ENCODE measurements around the gene MAP2K1.
A peak's percentile ranks its signal among the peaks of the same experiment; 100 is the strongest.

The MAP2K1 gene

DNA sequence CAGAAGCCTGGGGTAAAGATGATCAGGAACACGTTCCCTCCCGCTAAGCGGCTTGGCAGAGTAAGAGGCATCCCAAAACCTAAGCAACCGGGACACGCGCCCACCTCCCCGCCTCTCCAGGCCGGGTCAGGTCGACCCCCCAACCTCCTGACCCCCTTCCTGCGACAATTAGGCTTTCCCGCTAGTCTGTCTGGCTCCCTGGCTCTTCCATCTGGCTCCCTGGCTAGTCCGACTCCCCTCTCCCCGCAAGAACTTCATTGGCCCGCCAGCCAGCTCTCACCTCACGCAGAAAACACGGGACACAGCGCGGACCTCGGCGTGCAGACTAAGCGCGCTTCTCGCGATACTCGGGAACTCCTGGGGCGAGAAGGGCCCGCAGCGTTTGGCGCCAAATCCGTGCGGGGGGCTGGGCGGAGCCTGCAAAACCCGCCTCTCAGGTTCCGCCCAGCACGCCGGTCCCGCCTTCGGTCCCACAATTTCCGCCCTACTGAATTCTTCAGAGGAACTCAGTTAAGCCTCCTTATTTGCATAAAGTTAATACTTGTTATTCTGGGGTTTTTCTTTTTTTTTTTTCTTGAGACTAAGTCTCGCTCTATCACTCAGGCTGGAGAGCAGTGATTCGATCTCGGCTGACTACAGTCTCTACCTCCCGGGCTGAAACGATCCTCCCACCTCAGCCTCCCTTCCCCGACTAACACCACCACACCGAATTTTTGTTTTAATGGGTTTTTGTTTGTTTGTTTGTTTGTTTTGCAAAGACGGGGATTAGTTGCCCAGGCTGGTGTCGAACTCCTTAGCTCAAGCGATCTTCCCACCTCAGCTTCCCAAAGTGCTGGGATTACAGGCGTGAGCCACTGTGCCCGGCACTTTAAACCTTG lies 30.1 kb upstream of the MAP2K1 start, which contains the start of gene TIPIN (continued):
- TF ChIP-seq BCL6B (tag by site-specific recombination; IDR thresholded peaks at IDR 0.05) (no peak), ZNF585B (tag by site-specific recombination; IDR thresholded peaks at IDR 0.05) (no peak), PRDM4 (tag by site-specific recombination; IDR thresholded peaks at IDR 0.05) (0 out of 2 replicates have a peak, but pooled peaks have one; percentile 25), SP2 (tag by site-specific recombination; IDR thresholded peaks at IDR 0.05) (peak; percentile 97), CTCF (tag by site-specific recombination; IDR thresholded peaks at IDR 0.05) (no peak), ZNF341 (tag by site-specific recombination; IDR thresholded peaks at IDR 0.05; ENCODE audit: low read depth) (peak; percentile 100), ZNF791 (tag by site-specific recombination; IDR thresholded peaks at IDR 0.05) (no peak), ZNF426 (tag by site-specific recombination; IDR thresholded peaks at IDR 0.05) (no peak), ZNF423 (tag by site-specific recombination; IDR thresholded peaks at IDR 0.05) (peak; percentile 42; the same call in 1 of the 2 replicates), ZNF571 (tag by site-specific recombination; IDR thresholded peaks at IDR 0.05) (no peak), GLI4 (tag by site-specific recombination; IDR thresholded peaks at IDR 0.05) (peak; percentile 77; the same call in 1 of the 2 replicates), ELK4 (IDR thresholded peaks at IDR 0.05; ENCODE audit: borderline replicate concordance, low read depth, low read length) (no peak; the same call in 1 of the 2 replicates), ZNF76 (tag by site-specific recombination; IDR thresholded peaks at IDR 0.05; ENCODE audit: borderline replicate concordance, low read depth) (peak; percentile 67), ZNF157 (tag by site-specific recombination; IDR thresholded peaks at IDR 0.05) (no peak), YY1 (tag by site-specific recombination; IDR thresholded peaks at IDR 0.05) (peak; percentile 25; the same call in 1 of the 2 replicates), ZNF354C (tag by site-specific recombination; IDR thresholded peaks at IDR 0.05; ENCODE audit: borderline replicate concordance, low read depth) (no peak), HOXD13 (CRISPR knock-in tag; IDR thresholded peaks at IDR 0.05; ENCODE audit: borderline replicate concordance) (no peak), ZNF704 (tag by site-specific recombination; IDR thresholded peaks at IDR 0.05) (no peak), ZSCAN16 (tag by site-specific recombination; IDR thresholded peaks at IDR 0.05) (peak; percentile 47; the same call in 1 of the 2 replicates)
- TF ChIP-seq, protein P1, sequence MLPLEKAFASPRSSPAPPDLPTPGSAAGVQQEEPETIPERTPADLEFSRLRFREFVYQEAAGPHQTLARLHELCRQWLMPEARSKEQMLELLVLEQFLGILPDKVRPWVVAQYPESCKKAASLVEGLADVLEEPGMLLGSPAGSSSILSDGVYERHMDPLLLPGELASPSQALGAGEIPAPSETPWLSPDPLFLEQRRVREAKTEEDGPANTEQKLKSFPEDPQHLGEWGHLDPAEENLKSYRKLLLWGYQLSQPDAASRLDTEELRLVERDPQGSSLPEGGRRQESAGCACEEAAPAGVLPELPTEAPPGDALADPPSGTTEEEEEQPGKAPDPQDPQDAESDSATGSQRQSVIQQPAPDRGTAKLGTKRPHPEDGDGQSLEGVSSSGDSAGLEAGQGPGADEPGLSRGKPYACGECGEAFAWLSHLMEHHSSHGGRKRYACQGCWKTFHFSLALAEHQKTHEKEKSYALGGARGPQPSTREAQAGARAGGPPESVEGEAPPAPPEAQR (tag by site-specific recombination; IDR thresholded peaks at IDR 0.05) = peak; percentile 29; the same call in 1 of the 2 replicates
- TF ChIP-seq, protein P2, sequence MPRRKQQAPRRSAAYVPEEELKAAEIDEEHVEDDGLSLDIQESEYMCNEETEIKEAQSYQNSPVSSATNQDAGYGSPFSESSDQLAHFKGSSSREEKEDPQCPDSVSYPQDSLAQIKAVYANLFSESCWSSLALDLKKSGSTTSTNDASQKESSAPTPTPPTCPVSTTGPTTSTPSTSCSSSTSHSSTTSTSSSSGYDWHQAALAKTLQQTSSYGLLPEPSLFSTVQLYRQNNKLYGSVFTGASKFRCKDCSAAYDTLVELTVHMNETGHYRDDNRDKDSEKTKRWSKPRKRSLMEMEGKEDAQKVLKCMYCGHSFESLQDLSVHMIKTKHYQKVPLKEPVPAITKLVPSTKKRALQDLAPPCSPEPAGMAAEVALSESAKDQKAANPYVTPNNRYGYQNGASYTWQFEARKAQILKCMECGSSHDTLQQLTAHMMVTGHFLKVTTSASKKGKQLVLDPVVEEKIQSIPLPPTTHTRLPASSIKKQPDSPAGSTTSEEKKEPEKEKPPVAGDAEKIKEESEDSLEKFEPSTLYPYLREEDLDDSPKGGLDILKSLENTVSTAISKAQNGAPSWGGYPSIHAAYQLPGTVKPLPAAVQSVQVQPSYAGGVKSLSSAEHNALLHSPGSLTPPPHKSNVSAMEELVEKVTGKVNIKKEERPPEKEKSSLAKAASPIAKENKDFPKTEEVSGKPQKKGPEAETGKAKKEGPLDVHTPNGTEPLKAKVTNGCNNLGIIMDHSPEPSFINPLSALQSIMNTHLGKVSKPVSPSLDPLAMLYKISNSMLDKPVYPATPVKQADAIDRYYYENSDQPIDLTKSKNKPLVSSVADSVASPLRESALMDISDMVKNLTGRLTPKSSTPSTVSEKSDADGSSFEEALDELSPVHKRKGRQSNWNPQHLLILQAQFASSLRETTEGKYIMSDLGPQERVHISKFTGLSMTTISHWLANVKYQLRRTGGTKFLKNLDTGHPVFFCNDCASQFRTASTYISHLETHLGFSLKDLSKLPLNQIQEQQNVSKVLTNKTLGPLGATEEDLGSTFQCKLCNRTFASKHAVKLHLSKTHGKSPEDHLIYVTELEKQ (tag by site-specific recombination; IDR thresholded peaks at IDR 0.05; ENCODE audit: borderline replicate concordance) = peak; percentile 57; the same call in 1 of the 2 replicates
- TF ChIP-seq, protein P3, sequence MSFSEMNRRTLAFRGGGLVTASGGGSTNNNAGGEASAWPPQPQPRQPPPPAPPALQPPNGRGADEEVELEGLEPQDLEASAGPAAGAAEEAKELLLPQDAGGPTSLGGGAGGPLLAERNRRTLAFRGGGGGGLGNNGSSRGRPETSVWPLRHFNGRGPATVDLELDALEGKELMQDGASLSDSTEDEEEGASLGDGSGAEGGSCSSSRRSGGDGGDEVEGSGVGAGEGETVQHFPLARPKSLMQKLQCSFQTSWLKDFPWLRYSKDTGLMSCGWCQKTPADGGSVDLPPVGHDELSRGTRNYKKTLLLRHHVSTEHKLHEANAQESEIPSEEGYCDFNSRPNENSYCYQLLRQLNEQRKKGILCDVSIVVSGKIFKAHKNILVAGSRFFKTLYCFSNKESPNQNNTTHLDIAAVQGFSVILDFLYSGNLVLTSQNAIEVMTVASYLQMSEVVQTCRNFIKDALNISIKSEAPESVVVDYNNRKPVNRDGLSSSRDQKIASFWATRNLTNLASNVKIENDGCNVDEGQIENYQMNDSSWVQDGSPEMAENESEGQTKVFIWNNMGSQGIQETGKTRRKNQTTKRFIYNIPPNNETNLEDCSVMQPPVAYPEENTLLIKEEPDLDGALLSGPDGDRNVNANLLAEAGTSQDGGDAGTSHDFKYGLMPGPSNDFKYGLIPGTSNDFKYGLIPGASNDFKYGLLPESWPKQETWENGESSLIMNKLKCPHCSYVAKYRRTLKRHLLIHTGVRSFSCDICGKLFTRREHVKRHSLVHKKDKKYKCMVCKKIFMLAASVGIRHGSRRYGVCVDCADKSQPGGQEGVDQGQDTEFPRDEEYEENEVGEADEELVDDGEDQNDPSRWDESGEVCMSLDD (tag by site-specific recombination; IDR thresholded peaks at IDR 0.05) = peak; percentile 84
